Cardiac fibroblast (primary cell): ENCODE results near the gene TEK.
A peak's percentile ranks its signal among the peaks of the same experiment; 100 is the strongest.
"Not testable (repeated sequence)": the region's sequence is repeated elsewhere in the genome, so short reads cannot be mapped to it uniquely, and the experiment has no call there.

Experiments used
- DNase-seq, 2 donors: peaks; one replicate each; pipeline versions ENCODE4 v3.0.0 to v3.0.0-alpha.2; 2010; ENCODE audit warnings: low read depth in 2 of 2
- H3K4me3 ChIP-seq, 2 donors: replicated peaks in 1 of 2; 1 replicate in 1 of 2; 2 replicates in 1 of 2; pipeline ENCODE4 v1.5.1; 2011; ENCODE audit warnings: low read depth in 2 of 2, low read length in 2 of 2, mild to moderate bottlenecking in 2 of 2, moderate library complexity in 1 of 2
- CTCF ChIP-seq: IDR thresholded peaks from one replicate; pipeline ENCODE4 v1.5.1; 2011; ENCODE audit warnings: low read depth, mild to moderate bottlenecking, low read length, inconsistent platforms

TEK gene

GRCh38 chr9:27085456-27085855 is 23.6 kb upstream of the TEK start:
- no peak for TF ChIP-seq CTCF
- DNase-seq = peak in 1 of 2 donors; percentile 38
- no peak overlapping the region for H3K4me3 ChIP-seq

GRCh38 chr9:27086818-27087680 is 22.0 kb upstream of the TEK start:
- TF ChIP-seq CTCF = no peak
- DNase-seq = peak; percentile 70 to 85
- H3K4me3 ChIP-seq = no peak overlapping the region

- TF ChIP-seq CTCF = no peak
- no peak overlapping the region for H3K4me3 ChIP-seq
- DNase-seq = peak; percentile 67 to 86
These were observed 20.0 kb upstream of the TEK start for GRCh38 chr9:27088981-27089380.

GRCh38 chr9:27089706-27090105 is 19.3 kb upstream of the TEK start:
- no peak overlapping the region for H3K4me3 ChIP-seq
- peak in 1 of 2 donors; percentile 13 for DNase-seq
- no peak for TF ChIP-seq CTCF

GRCh38 chr9:27090231-27090630 is 18.8 kb upstream of the TEK start:
- TF ChIP-seq CTCF = no peak
- H3K4me3 ChIP-seq = no peak overlapping the region
- peak in 1 of 2 donors; percentile 39 for DNase-seq

- no peak overlapping the region for H3K4me3 ChIP-seq
- DNase-seq = peak in 1 of 2 donors; percentile 70
- TF ChIP-seq CTCF = no peak
These were observed 18.3 kb upstream of the TEK start for GRCh38 chr9:27090711-27091110.

GRCh38 chr9:27092496-27092895 is 16.5 kb upstream of the TEK start:
- DNase-seq = not testable (repeated sequence)

GRCh38 chr9:27093384-27094067 is 15.5 kb upstream of the TEK start:
- not testable (repeated sequence) for DNase-seq

More at GRCh38 chr9:27092496-27092895, 16.5 kb upstream of the TEK start:
- H3K4me3 ChIP-seq = not testable (repeated sequence)

More at GRCh38 chr9:27093384-27094067, 15.5 kb upstream of the TEK start:
- not testable (repeated sequence) for H3K4me3 ChIP-seq
